Neural progenitor cell (in vitro differentiated cells): ENCODE data around the gene SLC4A8.

ENCODE experiments used
- CTCF ChIP-seq: fragments of 200-600 bp; sonication (generic); IDR thresholded peaks from 2 replicates; pipeline ENCODE4 v1.5.1; 2017; ENCODE audit warnings: antibody characterized with exemption, mild to moderate bottlenecking
- EZH2 ChIP-seq: fragments of 200-600 bp; sonication (generic); IDR thresholded peaks from 2 replicates; pipeline ENCODE4 v1.6.1; 2017; ENCODE audit warnings: antibody characterized with exemption, mild to moderate bottlenecking, moderate library complexity
- EZH2phosphoT487 ChIP-seq: fragments of 200-600 bp; sonication (generic); IDR thresholded peaks from 2 replicates; pipeline ENCODE4 v1.6.1; 2017; ENCODE audit warnings: antibody characterized with exemption

GRCh38 chr12:51519755-51520154, 95.1 kb downstream of the SLC4A8 start:
- TF ChIP-seq CTCF (no peak), EZH2 (no peak), EZH2phosphoT487 (no peak)
